ENCODE measurements around the gene NEIL3.

Gene NEIL3

DNA sequence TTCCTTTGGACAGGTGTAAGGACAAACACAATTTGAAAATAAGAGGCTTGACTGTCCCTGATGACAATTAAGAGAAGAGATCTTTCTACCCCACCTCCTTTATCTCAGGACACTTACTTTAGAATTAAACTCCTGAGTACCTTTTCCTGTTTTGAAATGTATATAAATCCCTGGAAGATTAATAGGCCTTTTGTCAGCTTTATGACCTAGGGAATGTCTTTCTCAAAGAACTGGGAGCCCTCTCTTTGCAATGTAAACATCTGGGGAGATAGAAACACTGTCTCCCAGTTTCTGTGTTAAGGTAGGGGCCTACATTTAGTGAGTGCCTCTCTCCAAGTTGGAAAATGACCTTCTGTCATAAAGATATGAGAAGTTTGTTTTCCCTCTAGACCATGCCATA lies 100.9 kb downstream of the NEIL3 start:
- DNase-seq (ENCODE audit: low read depth in 1 of 2, low spot score in 1 of 2), result no peak

DNA sequence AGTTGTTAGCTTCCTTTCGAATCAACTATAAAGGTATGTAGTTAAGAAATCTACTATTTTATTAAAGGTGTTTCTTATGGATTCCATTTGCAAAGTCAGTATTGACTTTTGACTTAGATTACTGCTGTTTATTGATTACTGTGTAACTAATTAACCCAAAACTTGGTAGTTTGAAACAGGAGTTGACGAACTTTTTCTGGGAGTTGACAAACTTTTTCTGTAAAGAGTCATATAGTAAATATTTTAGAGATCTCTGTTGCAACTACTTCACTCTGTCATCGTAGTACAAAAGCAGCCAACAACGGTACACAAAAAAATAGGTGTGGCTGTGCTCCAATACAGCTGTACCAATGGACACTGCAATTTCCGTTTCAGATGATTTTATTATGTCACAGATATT lies 102.3 kb downstream of the NEIL3 start:
- no peak for DNase-seq (ENCODE audit: low read depth in 1 of 2, low spot score in 1 of 2)
